D721Med (cell line): Measurements from ENCODE around the gene FAM171A2.

Source experiments
- DNase-seq: peaks from one replicate; pipeline ENCODE4 v3.0.0; 2011; ENCODE audit warnings: low spot score; ENCODE audit not compliant: insufficient read length
- FAIRE-seq: peaks from 2 replicates; lab custom pipeline; 2011; peaks lifted over from hg19 to GRCh38; lab: Jason Lieb, UNC
- TF ChIP-seq, protein P1 (sequence below): IDR thresholded peaks from 2 replicates; pipeline ENCODE4 v1.5.1; 2012; ENCODE audit warnings: mild to moderate bottlenecking, control low read depth; ENCODE audit not compliant: insufficient read depth; ENCODE audit errors: missing control alignments

Gene FAM171A2

DNA sequence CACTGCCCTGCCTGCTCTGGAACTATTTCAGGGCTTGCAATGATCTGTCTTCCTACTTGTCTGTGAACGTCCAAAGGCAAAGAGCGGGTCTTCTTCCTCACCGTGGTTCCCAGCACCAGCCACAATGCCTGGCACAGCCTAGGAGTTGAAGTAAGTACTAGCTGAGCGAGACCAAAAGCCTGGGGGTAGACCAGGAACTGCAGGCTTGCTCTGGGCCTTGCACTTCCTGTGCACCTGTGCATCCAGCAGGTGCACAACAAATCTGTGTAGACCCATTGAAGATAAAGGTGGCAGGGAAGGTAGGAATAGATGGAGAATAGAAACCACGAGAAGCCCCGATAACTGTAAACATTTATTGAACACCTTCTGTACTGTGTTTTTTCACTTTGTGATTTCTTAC lies 4.6 kb downstream of the FAM171A2 start:
- TF ChIP-seq, protein P1, sequence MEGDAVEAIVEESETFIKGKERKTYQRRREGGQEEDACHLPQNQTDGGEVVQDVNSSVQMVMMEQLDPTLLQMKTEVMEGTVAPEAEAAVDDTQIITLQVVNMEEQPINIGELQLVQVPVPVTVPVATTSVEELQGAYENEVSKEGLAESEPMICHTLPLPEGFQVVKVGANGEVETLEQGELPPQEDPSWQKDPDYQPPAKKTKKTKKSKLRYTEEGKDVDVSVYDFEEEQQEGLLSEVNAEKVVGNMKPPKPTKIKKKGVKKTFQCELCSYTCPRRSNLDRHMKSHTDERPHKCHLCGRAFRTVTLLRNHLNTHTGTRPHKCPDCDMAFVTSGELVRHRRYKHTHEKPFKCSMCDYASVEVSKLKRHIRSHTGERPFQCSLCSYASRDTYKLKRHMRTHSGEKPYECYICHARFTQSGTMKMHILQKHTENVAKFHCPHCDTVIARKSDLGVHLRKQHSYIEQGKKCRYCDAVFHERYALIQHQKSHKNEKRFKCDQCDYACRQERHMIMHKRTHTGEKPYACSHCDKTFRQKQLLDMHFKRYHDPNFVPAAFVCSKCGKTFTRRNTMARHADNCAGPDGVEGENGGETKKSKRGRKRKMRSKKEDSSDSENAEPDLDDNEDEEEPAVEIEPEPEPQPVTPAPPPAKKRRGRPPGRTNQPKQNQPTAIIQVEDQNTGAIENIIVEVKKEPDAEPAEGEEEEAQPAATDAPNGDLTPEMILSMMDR = no peak
- FAIRE-seq = no peak

DNA sequence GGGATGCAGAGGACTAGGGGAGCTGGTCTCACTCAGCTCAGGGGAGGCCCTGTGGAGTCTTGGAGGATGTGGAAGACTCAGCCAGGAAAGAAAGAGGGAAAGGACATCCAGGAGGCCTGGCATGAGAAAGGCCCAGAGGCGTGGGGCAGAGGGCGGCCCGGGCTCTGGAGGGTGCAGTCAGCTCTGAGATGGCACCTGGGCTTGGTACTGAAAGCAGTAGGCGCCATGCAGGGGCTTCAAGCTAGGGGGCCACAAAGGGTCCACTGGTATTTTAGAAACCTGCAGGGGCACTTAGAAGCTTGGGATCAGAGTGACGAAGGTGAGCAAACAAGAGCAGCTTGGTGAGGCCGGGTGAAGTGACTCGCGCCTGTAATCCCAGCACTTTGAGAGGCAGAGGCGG lies 5.6 kb downstream of the FAM171A2 start:
- DNase-seq (no peak), FAIRE-seq (no peak)
- TF ChIP-seq, protein P1 = no peak

More for the DNA sequence above, 4.6 kb downstream of the FAM171A2 start:
- no peak for DNase-seq

GRCh38 chr17:44356241-44356640 lies 7.4 kb downstream of the FAM171A2 start:
- FAIRE-seq (no peak), DNase-seq (no peak)
- TF ChIP-seq, protein P1 = no peak

DNA sequence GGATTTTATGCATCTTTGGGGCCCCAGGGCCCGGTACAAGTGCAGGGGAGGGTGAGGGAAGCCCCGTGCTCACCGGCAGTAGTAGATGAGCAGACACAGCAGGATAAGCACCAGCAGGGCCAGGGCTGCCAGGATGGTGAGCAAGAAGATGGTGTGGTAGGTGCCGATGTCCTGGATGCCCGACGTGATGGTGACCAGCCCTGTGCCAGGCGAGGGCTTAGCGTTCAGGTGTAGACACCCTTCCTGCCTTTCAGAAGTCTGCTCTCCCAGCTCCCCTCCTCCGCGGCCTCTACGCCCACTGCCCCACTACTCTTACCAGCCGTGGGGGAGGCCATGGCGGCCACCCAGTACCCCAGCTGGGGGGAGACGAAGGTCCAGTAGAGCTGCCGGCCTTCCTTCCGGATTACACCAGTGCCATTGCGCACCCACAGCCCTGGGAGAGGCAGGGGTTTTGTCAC lies 8.0 kb downstream of the FAM171A2 start:
- DNase-seq (no peak), FAIRE-seq (no peak)
- TF ChIP-seq, protein P1 = no peak

GRCh38 chr17:44354582-44355561 lies 8.8 kb downstream of the FAM171A2 start:
- DNase-seq = no peak
- FAIRE-seq = no peak
- TF ChIP-seq, protein P1 = no peak

DNA sequence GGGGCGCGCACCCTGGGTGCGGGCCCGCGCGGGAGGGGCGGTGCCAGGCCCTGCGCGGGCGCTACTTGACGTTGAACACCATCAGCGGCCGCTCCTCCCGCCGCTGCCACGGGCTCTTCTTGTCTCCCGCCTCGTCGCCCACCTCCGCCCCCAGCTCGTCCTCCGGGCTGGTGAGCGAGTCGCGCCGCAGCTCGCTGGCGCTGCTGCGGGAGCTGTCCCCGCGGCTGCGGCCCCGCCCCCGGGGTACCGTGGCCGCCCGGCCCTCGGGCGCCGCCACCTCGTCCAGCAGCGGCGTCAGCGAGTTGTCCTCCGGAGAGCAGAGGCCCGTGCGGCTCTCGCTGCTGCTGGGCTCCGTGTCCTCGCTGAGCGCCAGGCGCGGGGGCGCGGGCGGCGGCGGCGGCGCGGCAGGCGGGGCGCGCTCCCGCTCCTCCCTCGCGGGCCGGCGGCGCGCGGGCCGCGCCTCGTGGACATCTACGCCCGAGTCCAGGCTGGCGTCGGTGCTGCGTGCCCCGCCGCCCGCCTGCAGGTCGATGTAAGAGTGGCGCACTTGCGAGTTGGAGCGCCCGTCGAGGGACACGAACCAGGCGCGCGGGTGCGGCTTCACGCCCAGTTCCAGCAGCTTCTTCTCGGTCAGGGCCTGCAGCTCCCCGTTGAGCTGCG lies 9.9 kb downstream of the FAM171A2 start:
- TF ChIP-seq, protein P1 = no peak
- DNase-seq = no peak
- FAIRE-seq = no peak
